Tibial nerve (tissue), 4 donors: ENCODE data around the gene TRIM8.

Source experiments
- EP300 ChIP-seq, 2 donors: sonication (generic); formaldehyde crosslinking; IDR thresholded peaks; one replicate each; pipeline ENCODE4 v1.6.1; 2017; ENCODE audit warnings: antibody characterized with exemption in 2 of 2, mild to moderate bottlenecking in 1 of 2
- POLR2A ChIP-seq, 2 donors: fragments of 450-650 bp; IDR thresholded peaks; one replicate each; pipeline ENCODE4 v1.6.1; 2017; ENCODE audit warnings: antibody characterized with exemption in 2 of 2, mild to moderate bottlenecking in 2 of 2, moderate library complexity in 2 of 2
- TF ChIP-seq, protein P1 (sequence below), 5 experiments: fragments of 200-600 bp in 3 of 5; fragments of 450-650 bp in 2 of 5; sonication (generic) in 3 of 5; IDR thresholded peaks; one replicate each; pipeline ENCODE4 v1.5.1; 2016 to 2019; ENCODE audit warnings: antibody characterized with exemption in 5 of 5, mild to moderate bottlenecking in 3 of 5, moderate library complexity in 2 of 5

DNA sequence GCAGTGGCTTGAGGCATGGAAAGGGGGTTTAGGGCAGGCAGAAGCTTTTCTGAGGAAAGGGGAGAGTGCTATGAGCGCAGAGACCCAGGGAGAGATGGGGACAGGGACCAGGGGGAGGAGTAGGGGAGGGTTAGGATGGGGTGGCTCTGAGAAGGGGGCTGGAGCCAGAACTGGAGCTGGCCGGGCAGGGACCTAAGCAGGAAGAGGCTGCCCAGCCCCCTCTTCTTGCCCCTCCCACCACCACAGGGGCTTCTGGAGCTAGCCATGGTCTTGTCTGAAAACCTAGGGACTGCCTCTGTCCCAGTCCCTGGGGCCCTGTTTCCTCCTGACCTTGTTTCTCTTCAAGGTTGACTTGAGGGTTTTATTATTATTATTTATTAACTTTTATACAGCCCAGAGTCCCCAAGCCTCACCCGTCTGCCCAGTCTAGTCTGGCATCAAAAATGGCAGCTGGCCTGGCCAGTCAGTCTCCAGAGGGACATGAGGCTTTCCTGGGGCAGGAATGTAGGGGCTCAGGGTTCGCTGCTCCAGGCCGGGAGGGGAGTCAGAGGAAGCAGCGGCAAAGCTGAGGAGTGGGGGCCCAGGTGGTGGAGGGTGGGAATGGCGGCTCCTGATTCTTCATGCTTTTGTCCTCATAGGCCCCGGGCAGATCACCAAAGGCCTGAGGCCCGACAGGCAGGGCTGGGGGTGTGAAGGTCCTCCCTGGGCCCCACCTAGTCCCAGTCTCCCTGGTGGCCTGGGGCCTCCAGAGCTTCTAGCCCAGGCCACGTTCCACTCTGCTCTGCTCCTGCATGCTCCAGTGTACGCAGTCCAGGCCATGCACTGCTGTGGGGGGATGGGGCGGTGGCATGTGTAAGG is 5.7 kb downstream of the TRIM8 start:
- TF ChIP-seq, protein P1, sequence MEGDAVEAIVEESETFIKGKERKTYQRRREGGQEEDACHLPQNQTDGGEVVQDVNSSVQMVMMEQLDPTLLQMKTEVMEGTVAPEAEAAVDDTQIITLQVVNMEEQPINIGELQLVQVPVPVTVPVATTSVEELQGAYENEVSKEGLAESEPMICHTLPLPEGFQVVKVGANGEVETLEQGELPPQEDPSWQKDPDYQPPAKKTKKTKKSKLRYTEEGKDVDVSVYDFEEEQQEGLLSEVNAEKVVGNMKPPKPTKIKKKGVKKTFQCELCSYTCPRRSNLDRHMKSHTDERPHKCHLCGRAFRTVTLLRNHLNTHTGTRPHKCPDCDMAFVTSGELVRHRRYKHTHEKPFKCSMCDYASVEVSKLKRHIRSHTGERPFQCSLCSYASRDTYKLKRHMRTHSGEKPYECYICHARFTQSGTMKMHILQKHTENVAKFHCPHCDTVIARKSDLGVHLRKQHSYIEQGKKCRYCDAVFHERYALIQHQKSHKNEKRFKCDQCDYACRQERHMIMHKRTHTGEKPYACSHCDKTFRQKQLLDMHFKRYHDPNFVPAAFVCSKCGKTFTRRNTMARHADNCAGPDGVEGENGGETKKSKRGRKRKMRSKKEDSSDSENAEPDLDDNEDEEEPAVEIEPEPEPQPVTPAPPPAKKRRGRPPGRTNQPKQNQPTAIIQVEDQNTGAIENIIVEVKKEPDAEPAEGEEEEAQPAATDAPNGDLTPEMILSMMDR (IDR thresholded peaks at IDR 0.05) = no peak
- TF ChIP-seq EP300 (IDR thresholded peaks at IDR 0.05) = no peak
- no peak for TF ChIP-seq POLR2A (IDR thresholded peaks at IDR 0.05)
